ENCODE data around the gene UROC1. TPM values are rescaled to one million over a fixed set of nuclear protein-coding genes. Genes with fewer than 3 reads are reported as not detected.

UROC1 gene
- total RNA-seq, 2 donors from 2014 or later = not detected

- intact Hi-C loops (cut with DNase I) = no loop called here
- no peak overlapping the region for H3K4me3 ChIP-seq
- no peaks in the 10 kb centered on the region for H3K27me3 ChIP-seq
- H3K36me3 ChIP-seq (replicated peaks in 1 of 2; ENCODE audit: insufficient read depth in 1 of 2, low read depth in 2 of 2) = no peaks in the 10 kb centered on the region
- no peaks in the 10 kb centered on the region for H3K9me3 ChIP-seq
- no peak overlapping the region for H3K27ac ChIP-seq
- ATAC-seq (no peak), DNase-seq (no peak)
- TF ChIP-seq, protein P1, sequence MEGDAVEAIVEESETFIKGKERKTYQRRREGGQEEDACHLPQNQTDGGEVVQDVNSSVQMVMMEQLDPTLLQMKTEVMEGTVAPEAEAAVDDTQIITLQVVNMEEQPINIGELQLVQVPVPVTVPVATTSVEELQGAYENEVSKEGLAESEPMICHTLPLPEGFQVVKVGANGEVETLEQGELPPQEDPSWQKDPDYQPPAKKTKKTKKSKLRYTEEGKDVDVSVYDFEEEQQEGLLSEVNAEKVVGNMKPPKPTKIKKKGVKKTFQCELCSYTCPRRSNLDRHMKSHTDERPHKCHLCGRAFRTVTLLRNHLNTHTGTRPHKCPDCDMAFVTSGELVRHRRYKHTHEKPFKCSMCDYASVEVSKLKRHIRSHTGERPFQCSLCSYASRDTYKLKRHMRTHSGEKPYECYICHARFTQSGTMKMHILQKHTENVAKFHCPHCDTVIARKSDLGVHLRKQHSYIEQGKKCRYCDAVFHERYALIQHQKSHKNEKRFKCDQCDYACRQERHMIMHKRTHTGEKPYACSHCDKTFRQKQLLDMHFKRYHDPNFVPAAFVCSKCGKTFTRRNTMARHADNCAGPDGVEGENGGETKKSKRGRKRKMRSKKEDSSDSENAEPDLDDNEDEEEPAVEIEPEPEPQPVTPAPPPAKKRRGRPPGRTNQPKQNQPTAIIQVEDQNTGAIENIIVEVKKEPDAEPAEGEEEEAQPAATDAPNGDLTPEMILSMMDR (IDR thresholded peaks at IDR 0.05) = no peak
- no peak for TF ChIP-seq POLR2A (IDR thresholded peaks at IDR 0.05)
- WGBS, 2 donors = 92 to 100% methylated on average over 1 of the region's 1 CpG
- peaks cover under 1% of the 10 kb centered on the region for H3K4me1 ChIP-seq
Measured at GRCh38 chr3:126479642-126480041, 37.9 kb downstream of the UROC1 start.

GRCh38 chr3:126478581-126479310 lies 38.8 kb downstream of the UROC1 start:
- no peaks in the 10 kb centered on the region for H3K9me3 ChIP-seq
- TF ChIP-seq, protein P1 (IDR thresholded peaks at IDR 0.05) = no peak
- TF ChIP-seq POLR2A (IDR thresholded peaks at IDR 0.05) = no peak
- ATAC-seq (no peak), DNase-seq (no peak)
- peaks cover 10% of the 10 kb centered on the region for H3K4me1 ChIP-seq
- no peak overlapping the region for H3K27ac ChIP-seq
- intact Hi-C loops (cut with DNase I) = no loop called here
- no peak overlapping the region for H3K4me3 ChIP-seq
- no peaks in the 10 kb centered on the region for H3K36me3 ChIP-seq (replicated peaks in 1 of 2; ENCODE audit: insufficient read depth in 1 of 2, low read depth in 2 of 2)
- H3K27me3 ChIP-seq = no peaks in the 10 kb centered on the region
- 87 to 91% methylated on average over 14 of the region's 14 CpGs for WGBS, 2 donors

- DNase-seq (no peak), ATAC-seq (no peak)
- intact Hi-C loops (cut with DNase I) = no loop called here
- no peaks in the 10 kb centered on the region for H3K36me3 ChIP-seq (replicated peaks in 1 of 2; ENCODE audit: insufficient read depth in 1 of 2, low read depth in 2 of 2)
- 57 to 64% methylated on average over 4 of the region's 4 CpGs for WGBS, 2 donors
- no peaks in the 10 kb centered on the region for H3K27me3 ChIP-seq
- peaks cover 27% of the 10 kb centered on the region for H3K4me1 ChIP-seq
- TF ChIP-seq, protein P1 (IDR thresholded peaks at IDR 0.05) = no peak
- no peak for TF ChIP-seq POLR2A (IDR thresholded peaks at IDR 0.05)
- peak overlapping the region in 2 of 4 donors; percentile 74 to 94 for H3K27ac ChIP-seq
- no peaks in the 10 kb centered on the region for H3K9me3 ChIP-seq
- no peak overlapping the region for H3K4me3 ChIP-seq
Measured at GRCh38 chr3:126477061-126477380, 40.6 kb downstream of the UROC1 start.

DNA sequence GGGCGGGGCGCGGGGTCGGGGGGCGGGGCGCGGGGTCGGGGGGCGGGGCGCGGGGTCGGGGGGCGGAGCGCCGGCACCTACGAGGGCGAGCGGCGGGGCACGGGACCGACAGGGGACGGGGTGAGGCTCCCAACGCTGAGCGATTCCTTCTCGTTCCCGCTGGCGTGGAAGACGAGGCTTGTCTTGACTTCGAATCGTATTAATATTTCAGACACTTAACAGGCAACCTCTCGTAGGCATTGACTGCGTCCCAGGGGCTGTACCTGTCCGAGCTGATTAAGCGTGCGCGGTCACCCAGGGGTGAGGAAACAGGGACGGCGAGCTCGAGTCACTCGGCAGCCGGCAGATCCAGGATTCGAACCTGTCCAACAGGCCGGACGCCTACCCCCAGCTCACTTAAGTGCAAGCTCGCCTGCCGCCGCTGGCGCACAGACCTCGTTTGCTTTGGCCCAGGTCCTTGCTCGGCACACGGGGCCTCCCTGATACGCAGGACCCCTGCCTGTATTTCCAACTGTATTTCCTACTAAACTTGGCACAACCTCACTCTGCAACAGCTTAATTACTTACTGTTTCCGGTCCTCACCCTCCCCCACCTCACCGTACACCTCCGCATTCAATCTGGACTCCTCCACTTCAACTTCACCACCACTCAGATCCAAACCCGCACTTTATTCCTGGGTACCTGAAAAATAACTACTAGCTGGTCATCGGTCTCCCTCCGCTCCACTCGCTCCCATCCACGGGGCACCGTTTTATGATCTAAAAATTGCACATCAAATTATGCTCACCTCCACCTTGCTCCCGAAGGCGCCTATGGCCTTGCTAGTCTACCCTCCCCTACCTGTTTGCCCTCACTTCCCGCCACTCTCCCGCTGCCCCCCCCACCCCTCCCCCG lies 41.2 kb downstream of the UROC1 start:
- no peaks in the 10 kb centered on the region for H3K9me3 ChIP-seq
- H3K4me1 ChIP-seq = peaks cover 32% of the 10 kb centered on the region
- DNase-seq (peak; percentile 69 to 75 (median 72)), ATAC-seq (peak; percentile 34)
- intact Hi-C loops (cut with DNase I) = no loop called here
- no peaks in the 10 kb centered on the region for H3K36me3 ChIP-seq (replicated peaks in 1 of 2; ENCODE audit: insufficient read depth in 1 of 2, low read depth in 2 of 2)
- peak overlapping the region; percentile 0 to 9 for H3K4me3 ChIP-seq
- H3K27ac ChIP-seq = peak overlapping the region; percentile 74 to 95 (median 92)
- 10 to 24% methylated on average over 34 to 53 of the region's 66 CpGs for WGBS, 2 donors
- TF ChIP-seq POLR2A (IDR thresholded peaks at IDR 0.05) = peak; percentile 20 to 87 (median 77)
- TF ChIP-seq, protein P1 (IDR thresholded peaks at IDR 0.05) = peak in 1 of 7 experiments; percentile 20
- no peaks in the 10 kb centered on the region for H3K27me3 ChIP-seq

Data from body of pancreas (tissue), 4 donors.